GM18907 (cell line): ENCODE measurements around the gene JAK1.
"Not testable (repeated sequence)": the region's sequence is repeated elsewhere in the genome, so short reads cannot be mapped to it uniquely, and the experiment has no call there.

Source experiments
- ATAC-seq: cut with Tn5 transposase; IDR thresholded peaks from one replicate; pipeline ENCODE4 v1.9.1; 2021; ENCODE audit warnings: mild to moderate bottlenecking, moderate library complexity; ENCODE audit not compliant: unreplicated experiment

Gene JAK1

DNA sequence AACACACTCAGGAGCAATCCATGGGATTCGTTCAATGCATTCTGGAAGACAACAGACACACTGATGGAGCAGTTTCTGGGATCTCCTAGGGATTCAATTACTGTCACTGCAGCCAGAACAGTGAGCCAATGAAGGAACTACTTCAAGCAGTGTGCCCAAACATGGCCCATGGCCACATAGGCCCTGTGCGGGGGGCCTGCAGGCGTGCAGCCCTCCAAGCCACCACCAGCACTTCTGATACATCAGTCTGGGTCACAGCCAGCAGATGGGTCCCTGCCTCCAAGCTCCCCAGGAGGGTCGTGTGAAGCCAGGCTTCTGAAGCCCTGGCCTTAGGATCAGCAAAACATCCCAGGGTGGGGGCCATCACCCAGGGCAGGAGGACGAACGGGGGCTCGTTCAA, 122.2 kb downstream of the JAK1 start:
- no peak for ATAC-seq

GRCh38 chr1:64843675-64844074, 122.7 kb downstream of the JAK1 start:
- ATAC-seq, result no peak

DNA sequence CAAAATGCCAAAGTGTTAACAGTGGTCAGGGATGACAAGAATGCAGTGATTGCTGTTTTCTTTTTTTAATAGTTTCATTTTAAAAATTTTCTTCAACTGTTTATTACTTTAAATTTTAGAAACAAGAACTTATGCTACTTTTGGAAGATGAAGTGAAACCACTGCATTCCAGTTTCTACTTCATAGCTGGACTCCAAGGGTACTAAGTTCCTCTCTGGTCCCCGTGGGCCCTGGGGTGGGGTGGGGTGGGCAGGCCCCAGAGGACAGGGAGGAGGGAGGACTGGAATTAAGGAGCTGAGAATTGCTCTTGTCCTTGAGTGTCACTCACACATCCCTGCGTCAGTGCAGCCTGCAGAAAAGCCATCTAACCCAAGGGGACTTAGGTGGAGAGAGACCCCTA, 124.1 kb downstream of the JAK1 start:
- no peak for ATAC-seq

DNA sequence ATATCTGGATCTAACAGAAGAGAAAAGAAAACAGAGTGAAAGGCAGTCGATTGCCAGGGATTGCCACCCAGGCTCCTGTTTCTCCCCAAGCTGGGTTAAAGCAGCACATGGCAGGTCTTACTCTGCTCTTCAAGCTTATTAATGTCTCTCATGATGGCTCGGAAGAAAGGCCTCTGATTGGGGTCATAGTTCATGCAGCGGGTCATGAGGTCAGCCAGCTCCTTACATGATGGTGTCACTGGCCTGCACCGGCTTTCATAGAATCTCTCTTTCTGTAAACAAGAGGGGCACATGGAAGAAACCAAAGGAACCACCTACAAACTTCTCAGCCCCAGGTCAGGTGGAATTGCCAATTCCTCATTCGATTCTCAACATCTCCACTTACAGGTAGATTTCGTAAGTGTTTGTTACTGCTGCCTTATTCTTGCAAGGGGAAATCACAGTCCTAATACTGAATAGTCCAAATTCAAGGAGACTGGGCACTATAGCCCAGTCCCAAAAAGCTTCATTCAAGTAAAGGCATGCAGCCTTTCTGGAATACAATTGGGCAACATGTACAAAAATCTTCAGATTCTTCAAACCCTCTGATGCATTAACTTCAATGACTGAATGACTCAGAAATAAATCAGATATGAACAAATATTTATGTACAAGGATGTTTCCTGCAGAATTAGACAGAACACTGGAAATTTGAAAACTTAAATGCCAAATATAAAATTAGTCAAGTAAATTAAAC, 124.9 kb downstream of the JAK1 start:
- ATAC-seq, result no peak

GRCh38 chr1:64839732-64840405, 126.5 kb downstream of the JAK1 start:
- no peak for ATAC-seq

GRCh38 chr1:64839261-64839660, 127.1 kb downstream of the JAK1 start:
- ATAC-seq, result no peak

DNA sequence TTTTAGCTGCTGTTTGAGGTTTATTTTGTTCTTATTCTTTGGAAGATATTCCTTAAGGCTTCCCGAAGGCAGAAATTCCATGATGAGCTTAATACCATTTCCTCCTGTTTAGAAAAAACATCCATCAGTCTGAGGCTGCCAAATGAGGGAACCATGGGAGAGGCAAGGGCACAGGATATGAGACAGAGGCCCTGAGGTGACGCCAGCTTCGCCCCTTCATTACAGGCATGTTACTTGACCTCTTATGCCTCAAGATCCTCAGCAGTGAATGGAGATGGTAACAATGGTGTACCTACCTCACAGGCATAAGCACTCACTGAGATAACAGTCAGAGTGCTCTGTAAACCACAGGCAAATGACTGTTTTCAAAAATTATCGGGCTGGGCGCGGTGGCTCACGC, 127.9 kb downstream of the JAK1 start:
- no peak for ATAC-seq

- ATAC-seq, result no peak
Measured at GRCh38 chr1:64836802-64837201, 129.5 kb downstream of the JAK1 start.

DNA sequence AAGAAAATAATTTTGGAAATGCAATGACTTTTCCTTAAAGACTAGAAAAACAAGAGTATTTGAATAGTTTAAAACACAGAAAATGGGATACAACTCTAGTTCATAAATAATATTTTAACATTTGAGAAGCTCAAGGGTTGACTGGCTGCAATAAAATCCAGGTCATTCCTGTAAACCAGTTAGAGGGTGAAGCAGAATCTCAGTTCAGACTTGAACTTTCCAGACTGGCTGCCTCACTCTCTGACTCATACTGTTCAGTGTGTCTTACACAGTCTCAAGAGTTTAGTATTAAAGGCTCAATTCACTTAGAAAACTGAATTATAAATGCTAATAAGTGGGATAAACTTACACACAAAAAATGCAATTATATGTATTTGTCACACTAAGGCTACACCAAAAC, 131.6 kb downstream of the JAK1 start:
- no peak for ATAC-seq

DNA sequence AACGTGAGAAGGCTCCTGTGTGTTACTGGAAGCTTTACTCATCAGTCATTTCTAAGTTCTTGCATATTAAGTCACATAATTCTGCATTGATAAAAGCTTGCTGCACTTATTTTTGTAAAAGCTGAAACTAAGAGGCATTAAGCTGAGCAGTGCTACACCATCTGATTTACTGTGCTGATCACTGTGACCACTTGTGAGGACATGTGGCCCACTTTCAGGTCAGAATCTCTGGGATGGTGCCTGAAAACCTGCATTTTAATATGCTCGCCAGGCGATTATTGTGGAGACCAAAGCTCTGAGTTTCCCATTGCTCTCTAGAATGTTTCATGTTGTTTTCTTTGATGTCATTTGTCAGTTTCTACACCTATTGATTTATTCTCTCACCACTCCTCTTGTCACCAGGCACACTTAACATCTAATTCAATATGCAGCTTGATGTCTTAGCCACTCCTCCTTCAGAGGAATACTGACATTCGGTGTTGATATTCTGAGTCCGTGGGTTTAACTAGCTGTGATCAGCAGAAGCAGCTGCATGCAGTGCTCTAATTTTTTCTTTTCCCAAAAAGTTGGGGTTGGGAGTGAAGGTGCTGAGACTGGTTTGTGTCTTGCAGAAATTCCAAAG, 136.2 kb downstream of the JAK1 start:
- no peak for ATAC-seq

- no peak for ATAC-seq
Measured at GRCh38 chr1:64829411-64830029, 136.8 kb downstream of the JAK1 start.

DNA sequence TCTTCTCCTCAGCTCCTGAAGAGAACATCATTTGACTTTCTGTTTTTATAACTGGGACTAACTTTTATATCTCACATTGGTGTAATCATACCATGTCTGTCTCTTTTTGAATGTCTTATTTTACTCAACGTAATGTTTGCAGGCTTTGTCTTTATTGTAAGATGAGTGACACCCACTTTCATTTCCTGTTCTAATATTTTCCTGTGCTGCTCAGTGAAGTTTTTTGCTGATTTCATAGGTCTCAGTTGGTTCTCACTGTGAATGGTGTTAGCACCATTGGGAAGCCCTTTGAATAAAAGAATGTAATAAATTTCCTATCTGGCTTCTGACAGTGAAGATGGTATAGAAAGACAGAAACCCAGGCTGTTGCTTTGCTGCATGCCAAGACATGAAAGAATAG, 137.5 kb downstream of the JAK1 start:
- no peak for ATAC-seq

DNA sequence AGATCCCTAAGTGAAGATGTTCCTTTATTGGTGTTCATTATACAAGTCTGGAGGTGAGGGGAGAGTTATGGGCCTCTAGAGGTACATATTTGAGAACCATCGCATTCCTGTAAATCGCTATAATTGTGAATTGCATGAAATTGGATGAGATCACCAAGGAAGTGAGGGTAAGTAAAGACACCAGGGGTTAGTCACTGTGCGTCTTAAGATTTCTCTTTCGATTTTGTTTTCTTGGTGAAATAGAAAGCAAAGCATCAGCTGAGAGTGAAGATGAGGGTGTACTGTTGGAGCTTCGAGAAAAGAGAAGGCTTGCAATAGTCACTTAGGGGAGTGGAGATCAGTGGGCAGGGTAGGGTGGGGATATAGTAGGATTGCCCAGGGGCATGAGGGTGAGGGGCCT, 139.4 kb downstream of the JAK1 start:
- no peak for ATAC-seq

DNA sequence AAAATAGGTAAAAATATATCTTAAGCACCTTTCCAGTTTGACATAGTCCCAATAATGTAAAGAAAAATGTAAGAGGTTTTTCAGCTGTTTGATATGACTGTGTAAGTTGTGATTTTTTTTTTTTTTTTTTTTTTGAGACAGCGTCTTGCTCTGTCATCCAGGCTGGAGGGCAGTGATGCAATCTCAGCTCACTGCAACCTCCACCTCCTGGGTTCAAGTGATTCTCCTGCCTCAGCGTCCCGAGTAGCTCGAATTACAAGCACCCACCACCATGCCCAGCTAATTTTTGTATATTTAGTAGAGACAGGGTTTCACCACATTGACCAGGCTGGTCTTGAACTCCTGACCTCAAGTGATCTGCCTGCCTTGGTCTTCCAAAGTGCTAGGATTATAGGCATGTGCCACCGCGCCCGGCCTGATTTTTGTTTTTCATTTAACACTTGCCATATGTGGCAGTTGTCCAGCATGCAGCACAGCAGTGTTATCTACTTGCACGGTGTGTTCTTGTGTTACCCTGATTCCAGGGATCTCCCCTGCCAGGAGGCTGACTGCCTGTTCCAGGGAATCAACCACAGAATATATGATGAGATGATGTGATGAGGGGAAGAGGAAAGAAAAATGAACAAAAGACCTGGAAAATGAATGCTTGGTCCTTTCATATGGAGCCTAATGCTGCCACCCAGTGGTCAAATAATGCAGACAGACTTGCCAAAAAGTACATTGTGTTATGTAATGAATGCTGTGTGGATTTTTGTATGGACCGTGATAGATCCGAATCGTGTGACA, 142.5 kb downstream of the JAK1 start:
- ATAC-seq, result peak; percentile 70

- no peak for ATAC-seq
Measured at GRCh38 chr1:64822621-64823020, 143.7 kb downstream of the JAK1 start.

GRCh38 chr1:64820572-64820971, 145.8 kb downstream of the JAK1 start:
- not testable (repeated sequence) for ATAC-seq

DNA sequence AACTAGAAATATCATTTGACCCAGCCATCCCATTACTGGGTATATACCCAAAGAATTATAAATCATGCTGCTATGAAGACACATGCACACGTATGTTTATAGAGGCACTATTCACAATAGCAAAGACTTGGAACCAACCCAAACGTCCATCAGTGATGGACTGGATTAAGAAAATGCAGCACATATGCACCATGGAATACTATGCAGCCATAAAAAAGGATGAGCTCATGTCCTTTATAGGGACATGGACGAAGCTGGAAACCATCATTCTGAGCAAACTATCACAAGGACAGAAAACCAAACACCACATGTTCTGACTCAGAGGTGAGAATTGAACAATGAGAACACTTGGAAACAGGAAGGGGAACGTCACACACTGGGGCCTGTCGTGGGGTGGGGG, 149.0 kb downstream of the JAK1 start:
- not testable (repeated sequence) for ATAC-seq

- ATAC-seq, result no peak
Measured at GRCh38 chr1:64814427-64814826, 151.9 kb downstream of the JAK1 start.

DNA sequence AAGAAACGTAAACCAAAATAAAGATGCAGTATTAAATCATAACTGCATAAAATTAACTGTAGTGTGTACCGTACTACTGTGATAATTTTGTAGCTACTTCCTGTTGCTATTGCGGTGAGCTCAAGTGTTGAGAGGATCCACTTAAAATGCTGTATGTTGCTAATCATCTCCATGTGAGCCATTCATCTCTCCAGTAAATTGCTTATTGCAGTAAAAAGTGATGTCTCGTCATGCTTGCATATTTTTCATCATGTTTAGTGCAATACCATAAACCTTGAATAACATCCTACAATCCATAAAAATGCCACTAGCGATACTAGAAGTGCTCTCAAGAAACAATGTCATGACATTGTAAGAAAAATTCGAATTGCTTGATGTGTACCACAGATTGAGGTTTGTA, 155.2 kb downstream of the JAK1 start:
- ATAC-seq, result no peak

DNA sequence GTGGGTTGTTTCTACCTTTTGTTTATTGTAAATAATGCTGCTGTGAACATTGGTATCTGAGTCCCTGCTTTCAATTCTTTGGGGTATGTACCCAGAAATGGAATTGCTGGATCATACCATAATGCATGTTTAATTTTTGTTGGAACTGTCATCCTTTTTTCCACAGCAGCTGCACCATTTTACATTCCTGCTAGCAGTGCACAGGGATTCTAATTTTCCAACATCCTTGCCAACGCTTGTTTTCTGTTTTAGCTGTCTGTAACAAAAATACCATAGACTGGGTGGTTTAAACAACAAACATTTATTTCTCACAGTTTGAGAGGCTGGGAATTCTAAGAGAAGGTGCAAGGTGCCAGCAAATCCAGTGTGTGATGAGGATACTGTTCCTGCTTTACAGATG, 156.3 kb downstream of the JAK1 start:
- no peak for ATAC-seq

- ATAC-seq, result no peak
Measured at GRCh38 chr1:64809309-64809708, 157.0 kb downstream of the JAK1 start.
